ENCODE results near the gene ARHGAP45.
A peak's percentile ranks its signal among the peaks of the same experiment; 100 is the strongest.

ARHGAP45 gene

GRCh38 chr19:1089126-1089771 lies 22.3 kb downstream of the ARHGAP45 start:
- DNase-seq = no peak

- DNase-seq = no peak
These were observed 22.9 kb downstream of the ARHGAP45 start for GRCh38 chr19:1089891-1090290.

GRCh38 chr19:1090731-1091543 lies 24.0 kb downstream of the ARHGAP45 start:
- no peak for DNase-seq

DNA sequence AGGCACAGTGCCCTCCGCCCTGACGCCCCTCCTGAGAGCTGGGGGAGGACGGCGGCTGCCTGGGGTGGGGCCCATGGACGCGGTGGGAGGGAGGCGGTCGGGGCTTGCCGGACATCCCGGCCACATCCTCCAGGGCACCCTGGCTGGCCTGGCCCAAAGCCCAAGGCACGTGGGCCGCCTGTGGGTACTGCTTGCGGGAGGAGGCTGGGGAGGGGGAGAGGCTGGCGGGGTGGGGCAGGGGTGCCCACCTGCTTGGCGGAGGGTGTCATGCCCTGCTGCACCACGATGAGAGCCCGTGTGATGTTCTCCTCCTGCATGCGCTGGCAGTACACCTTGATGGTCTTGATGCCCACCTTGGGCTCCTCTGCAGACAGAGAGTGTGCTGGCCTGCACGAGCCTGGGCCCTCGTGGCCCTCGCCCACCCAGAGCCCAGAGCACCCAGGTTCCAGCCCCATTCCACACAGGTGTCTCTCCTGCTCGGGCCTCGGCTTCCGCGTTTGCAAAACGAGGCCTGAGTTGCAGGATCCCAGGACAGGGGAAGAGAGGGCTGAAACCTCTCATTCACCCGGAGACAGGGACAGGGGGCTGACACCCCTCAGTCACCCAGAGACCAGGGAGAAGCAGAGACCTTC lies 24.7 kb downstream of the ARHGAP45 start:
- no peak for DNase-seq

- DNase-seq = no peak
These were observed 26.4 kb downstream of the ARHGAP45 start for GRCh38 chr19:1093330-1093729.

- no peak for DNase-seq
These were observed 27.0 kb downstream of the ARHGAP45 start for GRCh38 chr19:1093811-1094553.

DNA sequence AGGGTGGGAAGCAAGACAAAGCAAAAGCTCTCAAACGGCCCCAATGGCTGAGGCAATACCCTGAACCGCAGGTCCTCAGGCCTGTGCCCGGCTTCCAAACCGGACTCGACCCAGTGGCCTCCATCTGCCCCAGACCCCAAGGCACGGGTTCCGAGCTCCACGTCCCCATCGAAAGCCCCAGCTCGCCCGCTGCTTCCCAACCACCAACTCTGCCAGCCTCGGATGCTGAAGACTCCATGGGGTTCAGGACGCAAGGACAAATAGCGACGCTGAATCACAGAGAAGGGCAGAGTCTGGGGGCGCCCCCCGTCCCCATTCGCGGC lies 27.6 kb downstream of the ARHGAP45 start:
- no peak for DNase-seq

GRCh38 chr19:1094978-1095701 lies 28.2 kb downstream of the ARHGAP45 start, which contains the start of gene POLR2E:
Gene POLR2E (minus strand): TSS chr19:1095375. CDS start chr19:1095315, 60 bp downstream.
- peak; percentile 87 for DNase-seq

DNA sequence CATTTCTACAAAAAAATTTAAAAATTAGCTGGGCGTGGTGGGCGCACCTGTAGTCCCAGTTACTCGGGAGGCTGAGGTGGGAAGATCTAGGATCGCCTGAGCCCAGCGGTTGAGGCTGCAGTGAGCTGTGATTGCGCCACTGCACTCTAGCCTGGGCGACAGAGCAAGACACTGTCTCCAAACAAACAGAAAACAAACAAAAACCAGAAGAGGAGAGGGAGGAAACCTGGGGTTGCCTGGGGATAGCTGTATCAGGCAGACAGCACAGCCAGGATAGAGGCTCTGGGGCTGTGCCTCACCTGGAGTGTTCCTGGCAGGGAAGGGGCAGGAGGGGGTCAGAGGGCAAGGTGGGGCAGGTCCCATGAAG lies 30.8 kb downstream of the ARHGAP45 start:
- no peak for DNase-seq

GRCh38 chr19:1098177-1099051 lies 31.4 kb downstream of the ARHGAP45 start:
- no peak for DNase-seq

DNA sequence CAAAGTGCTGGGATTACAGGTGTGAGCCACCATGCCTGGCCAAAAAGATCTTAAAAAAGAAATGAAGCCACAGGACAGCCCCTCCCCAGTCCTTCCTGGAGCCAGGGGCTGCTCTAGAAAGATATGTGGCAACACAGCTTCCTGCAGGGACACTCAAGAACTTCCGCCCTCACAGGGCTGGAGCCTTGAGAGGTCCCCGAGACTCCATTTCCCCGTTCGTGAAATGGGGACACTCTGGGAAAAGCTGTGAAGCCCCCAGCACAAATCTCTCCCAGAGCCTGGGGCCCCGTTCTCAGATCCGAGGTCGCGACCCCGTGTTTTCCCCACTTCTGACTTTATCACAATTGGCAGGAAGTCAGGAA lies 34.4 kb downstream of the ARHGAP45 start:
- no peak for DNase-seq

DNA sequence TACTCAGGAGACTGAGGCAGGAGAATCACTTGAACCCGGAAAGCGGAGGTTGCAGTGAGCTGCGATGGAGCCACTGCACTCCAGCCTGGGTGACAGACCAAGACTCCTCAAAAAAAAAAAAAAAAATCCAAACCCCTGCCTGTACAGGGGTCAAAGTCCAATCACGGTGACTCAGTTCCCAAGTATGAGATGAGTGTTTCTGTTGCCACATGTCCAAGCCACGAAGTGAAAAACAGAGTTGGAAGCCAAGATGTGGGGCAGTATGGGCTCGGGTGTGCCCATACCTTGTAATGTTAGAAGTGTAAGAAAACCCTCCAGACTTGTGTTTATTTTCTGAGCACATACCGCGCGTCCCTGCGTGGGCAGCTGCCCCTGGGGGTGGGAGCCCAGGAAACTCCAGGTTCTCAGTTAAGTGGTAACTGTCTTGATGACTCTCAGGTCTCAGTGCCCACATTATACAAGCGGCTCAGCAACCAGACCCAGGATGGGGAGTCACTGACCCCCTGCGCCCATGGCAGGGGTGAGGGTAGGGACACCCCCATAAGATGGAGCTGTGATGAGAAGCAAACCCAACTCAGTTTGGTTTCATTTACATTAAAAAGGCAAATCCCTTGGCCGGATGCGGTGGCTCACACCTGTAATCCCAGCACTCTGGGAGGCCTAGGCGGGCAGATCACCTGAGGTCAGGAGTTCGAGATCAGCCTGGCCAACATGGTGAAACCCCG lies 35.6 kb downstream of the ARHGAP45 start:
- DNase-seq = no peak

GRCh38 chr19:1103132-1103707 lies 36.3 kb downstream of the ARHGAP45 start:
- no peak for DNase-seq

- DNase-seq = peak; percentile 94
These were observed 36.8 kb downstream of the ARHGAP45 start, which contains the start of gene GPX4 for GRCh38 chr19:1103708-1104310. Gene GPX4 (plus strand): TSS chr19:1103994. CDS start chr19:1104044, 50 bp downstream.

DNA sequence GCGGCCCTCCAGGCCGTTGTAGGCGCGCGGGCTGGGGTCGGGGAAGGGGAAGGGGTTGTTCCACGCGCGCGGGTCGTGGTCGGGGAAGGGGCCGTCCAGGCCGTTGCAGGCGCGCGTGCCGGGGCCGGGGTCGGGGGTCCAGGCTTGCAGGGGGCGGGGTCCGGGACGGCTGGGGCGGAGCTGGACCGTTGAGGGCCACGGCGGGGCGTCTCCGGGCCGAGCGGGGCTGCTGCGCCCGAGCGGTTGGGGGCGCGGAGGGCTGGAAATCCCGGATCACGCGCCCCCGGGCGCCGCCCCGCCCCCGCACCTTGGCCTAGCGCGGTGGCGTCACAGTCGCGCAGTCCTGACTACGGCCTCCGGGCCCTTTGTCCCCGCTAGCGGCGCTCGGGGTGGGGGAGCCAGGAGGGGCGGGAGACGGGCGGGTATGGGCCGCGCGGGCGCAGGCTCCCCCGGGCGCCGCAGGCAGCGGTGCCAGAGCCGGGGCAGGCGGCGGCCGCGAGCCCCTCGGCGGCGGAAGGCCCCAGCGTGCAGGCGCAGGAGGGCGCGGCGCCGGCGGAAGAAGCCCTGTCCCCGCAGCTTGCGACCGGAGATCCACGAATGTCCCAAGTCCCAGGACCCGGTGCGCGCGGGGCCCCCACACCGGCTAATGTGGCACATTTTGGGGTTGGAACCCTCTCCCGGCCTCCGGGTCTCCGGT lies 37.5 kb downstream of the ARHGAP45 start:
- peak; percentile 2 for DNase-seq

GRCh38 chr19:1105008-1105872 lies 38.3 kb downstream of the ARHGAP45 start:
- no peak for DNase-seq

- DNase-seq = no peak
These were observed 39.2 kb downstream of the ARHGAP45 start for GRCh38 chr19:1105873-1106840.
